ENCODE measurements around the gene STON1. TPM values are rescaled to one million over a fixed set of nuclear protein-coding genes. Genes with fewer than 3 reads are reported as not detected.
A peak's percentile ranks its signal among the peaks of the same experiment; 100 is the strongest.
"Not testable (repeated sequence)": the region's sequence is repeated elsewhere in the genome, so short reads cannot be mapped to it uniquely, and the experiment has no call there.

STON1 gene
- total RNA-seq, 1 donor from 2014 or later, result 48.1 TPM

DNA sequence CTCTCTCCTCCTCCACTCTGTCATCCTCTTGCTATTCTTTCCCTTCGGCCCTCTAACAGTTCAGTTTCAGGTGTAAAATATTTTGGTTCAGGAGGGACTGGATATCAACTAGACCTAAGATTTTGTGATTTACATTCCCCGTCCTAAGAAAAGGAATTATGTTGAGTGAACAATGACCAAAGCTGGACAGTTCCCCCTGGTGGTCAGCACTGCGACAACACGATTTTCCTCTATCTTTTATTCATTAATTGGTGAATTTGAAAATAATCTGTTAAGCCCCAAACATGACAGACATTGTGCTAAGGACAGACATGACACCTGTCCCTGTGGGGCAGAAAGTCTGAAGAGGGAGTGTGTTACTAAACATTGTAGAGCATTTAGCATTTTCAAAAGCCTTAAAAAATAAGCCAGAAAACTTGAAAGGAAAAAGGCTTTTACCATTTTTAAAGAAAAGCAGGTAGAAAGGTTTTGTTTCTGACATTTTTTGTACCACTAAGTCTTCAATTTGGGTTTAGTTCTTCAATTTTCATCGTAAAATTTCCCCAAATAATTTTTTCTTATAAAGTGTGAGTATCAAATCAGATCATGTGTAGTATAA, 59.3 kb downstream of the STON1 start:
- H3K4me1 ChIP-seq, result no peaks in the 10 kb centered on the region
- H3K27ac ChIP-seq, result no peak overlapping the region
- intact Hi-C loops (cut with DNase I), result no loop called here

DNA sequence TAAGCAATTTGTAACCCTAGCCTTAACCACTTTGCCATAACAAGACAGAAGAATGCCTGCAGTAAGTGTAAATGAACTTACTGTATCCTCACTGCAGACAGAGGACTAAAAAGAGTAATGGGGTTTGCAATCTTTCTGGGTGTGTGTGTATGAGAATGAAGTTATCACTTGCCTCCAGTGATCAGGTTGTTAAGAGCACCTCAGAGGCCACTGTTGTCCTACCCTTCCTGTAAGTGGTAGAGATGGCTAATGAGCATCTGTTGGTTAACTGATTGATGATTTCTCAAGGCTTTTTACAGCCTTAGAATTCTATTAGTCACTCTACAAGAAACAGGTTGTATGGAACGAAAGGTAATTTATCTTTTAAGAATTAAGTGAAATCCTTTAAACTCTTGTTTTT, 60.1 kb downstream of the STON1 start:
- Histone ChIP-seq H3K27ac (no peak overlapping the region), H3K9me3 (no peaks in the 10 kb centered on the region), H3K4me1 (no peaks in the 10 kb centered on the region), H3K27me3 (no peaks in the 10 kb centered on the region), H3K36me3 (no peaks in the 10 kb centered on the region), H3K4me3 (no peak overlapping the region)
- TF ChIP-seq POLR2A (IDR thresholded peaks at IDR 0.05), result no peak
- no peak for TF ChIP-seq POLR2AphosphoS5 (IDR thresholded peaks at IDR 0.05; ENCODE audit: insufficient read depth in 1 of 2, low read depth in 1 of 2)
- TF ChIP-seq, protein P1, sequence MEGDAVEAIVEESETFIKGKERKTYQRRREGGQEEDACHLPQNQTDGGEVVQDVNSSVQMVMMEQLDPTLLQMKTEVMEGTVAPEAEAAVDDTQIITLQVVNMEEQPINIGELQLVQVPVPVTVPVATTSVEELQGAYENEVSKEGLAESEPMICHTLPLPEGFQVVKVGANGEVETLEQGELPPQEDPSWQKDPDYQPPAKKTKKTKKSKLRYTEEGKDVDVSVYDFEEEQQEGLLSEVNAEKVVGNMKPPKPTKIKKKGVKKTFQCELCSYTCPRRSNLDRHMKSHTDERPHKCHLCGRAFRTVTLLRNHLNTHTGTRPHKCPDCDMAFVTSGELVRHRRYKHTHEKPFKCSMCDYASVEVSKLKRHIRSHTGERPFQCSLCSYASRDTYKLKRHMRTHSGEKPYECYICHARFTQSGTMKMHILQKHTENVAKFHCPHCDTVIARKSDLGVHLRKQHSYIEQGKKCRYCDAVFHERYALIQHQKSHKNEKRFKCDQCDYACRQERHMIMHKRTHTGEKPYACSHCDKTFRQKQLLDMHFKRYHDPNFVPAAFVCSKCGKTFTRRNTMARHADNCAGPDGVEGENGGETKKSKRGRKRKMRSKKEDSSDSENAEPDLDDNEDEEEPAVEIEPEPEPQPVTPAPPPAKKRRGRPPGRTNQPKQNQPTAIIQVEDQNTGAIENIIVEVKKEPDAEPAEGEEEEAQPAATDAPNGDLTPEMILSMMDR (IDR thresholded peaks at IDR 0.05), result no peak
- DNase-seq (ENCODE audit: extremely low spot score in 2 of 2), result no peak
- intact Hi-C loops (cut with DNase I), result loop anchor here (5.0 kb wide), 1 partner anchor 113 kb away; no protein-coding TSS in a partner anchor

More for the DNA sequence above, 59.3 kb downstream of the STON1 start:
- DNase-seq (ENCODE audit: extremely low spot score in 2 of 2), result no peak
- Histone ChIP-seq H3K36me3 (no peaks in the 10 kb centered on the region), H3K4me3 (no peak overlapping the region), H3K27me3 (no peaks in the 10 kb centered on the region), H3K9me3 (no peaks in the 10 kb centered on the region)
- TF ChIP-seq, protein P1 (IDR thresholded peaks at IDR 0.05), result peak in 2 of 3 experiments; percentile 43 to 54
- TF ChIP-seq POLR2A (IDR thresholded peaks at IDR 0.05), result no peak

DNA sequence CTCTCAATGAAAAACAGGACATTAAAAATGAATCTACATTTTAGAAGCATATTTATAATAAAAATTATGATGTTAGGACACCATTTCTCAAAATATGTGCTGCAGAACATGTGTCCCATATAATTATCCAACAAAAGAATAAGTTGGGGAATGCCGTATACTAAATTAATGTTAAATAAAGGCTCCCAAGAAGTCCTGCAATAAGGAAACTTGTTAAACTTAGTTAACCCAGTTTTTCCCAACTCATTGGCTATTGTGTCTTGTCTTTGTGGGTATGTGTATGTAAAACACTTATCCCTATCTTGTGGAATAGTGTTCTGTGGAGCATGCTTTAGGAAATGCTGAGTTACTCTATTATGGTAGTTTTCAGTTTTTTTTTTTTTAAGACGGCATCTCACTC, 62.1 kb downstream of the STON1 start:
- no peak for TF ChIP-seq POLR2AphosphoS5 (IDR thresholded peaks at IDR 0.05; ENCODE audit: insufficient read depth in 1 of 2, low read depth in 1 of 2)
- TF ChIP-seq, protein P1 (IDR thresholded peaks at IDR 0.05), result no peak
- TF ChIP-seq POLR2A (IDR thresholded peaks at IDR 0.05), result no peak
- H3K9me3 ChIP-seq, result no peaks in the 10 kb centered on the region
- intact Hi-C loops (cut with DNase I), result loop anchor here (5.0 kb wide), 1 partner anchor 115 kb away; no protein-coding TSS in a partner anchor
- no peaks in the 10 kb centered on the region for H3K27me3 ChIP-seq
- no peaks in the 10 kb centered on the region for H3K4me1 ChIP-seq
- peaks cover 0 to 5% of the 10 kb centered on the region in 2 donors for H3K36me3 ChIP-seq
- H3K27ac ChIP-seq, result no peak overlapping the region
- no peak overlapping the region for H3K4me3 ChIP-seq
- no peak for DNase-seq (ENCODE audit: extremely low spot score in 2 of 2)

DNA sequence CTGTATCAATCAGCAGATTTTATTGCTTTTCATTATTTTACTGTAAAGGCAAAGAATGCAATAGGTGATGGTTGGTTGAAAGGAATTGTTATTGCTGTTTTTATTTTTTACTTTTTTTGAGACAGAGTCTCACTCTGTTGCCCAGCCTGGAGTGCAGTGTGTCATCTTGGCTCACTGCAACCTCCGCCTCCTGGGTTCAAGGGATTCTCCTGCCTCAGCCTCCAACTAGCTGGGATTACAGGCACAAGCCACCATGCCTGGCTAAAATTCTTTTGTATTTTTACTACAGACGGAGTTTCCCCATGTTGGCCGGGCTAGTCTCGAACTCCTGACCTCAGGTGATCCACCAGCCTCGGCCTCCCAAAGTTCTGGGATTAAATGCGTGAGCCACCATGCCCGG, 66.8 kb downstream of the STON1 start:
- H3K4me3 ChIP-seq; H3K4me1 ChIP-seq; H3K27ac ChIP-seq; H3K27me3 ChIP-seq; H3K9me3 ChIP-seq; intact Hi-C loops (cut with DNase I); DNase-seq (ENCODE audit: extremely low spot score in 2 of 2): not testable (repeated sequence)
- peaks cover 0 to 15% of the 10 kb centered on the region in 2 donors for H3K36me3 ChIP-seq

DNA sequence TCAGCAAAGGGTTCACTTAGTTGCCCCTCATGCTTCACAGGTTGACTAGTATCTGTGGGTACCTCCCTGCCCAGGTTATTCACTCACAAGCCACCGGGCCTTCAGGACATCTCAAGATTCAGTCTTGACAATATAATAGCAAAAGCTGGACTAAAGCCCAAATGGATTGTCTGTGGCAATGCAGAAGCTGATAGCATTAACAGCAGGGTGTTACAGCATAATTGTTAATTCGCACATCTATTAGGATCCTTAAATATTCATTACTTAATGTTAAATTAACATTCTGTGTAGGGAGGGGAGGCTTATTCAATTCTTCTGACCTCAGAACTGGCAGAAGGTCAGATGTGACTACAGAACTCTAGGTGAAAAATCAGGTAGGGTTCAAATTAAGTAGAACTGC, 67.5 kb downstream of the STON1 start:
- Histone ChIP-seq H3K27me3 (no peaks in the 10 kb centered on the region), H3K4me3 (no peak overlapping the region), H3K36me3 (peaks cover 0 to 15% of the 10 kb centered on the region in 2 donors), H3K27ac (no peak overlapping the region), H3K9me3 (no peaks in the 10 kb centered on the region), H3K4me1 (no peaks in the 10 kb centered on the region)
- TF ChIP-seq, protein P1 (IDR thresholded peaks at IDR 0.05), result no peak
- TF ChIP-seq POLR2A (IDR thresholded peaks at IDR 0.05) (no peak), POLR2AphosphoS5 (IDR thresholded peaks at IDR 0.05; ENCODE audit: insufficient read depth in 1 of 2, low read depth in 1 of 2) (no peak)
- intact Hi-C loops (cut with DNase I), result no loop called here
- no peak for DNase-seq (ENCODE audit: extremely low spot score in 2 of 2)

Measured in vagina (tissue), 2 donors.